Muscle of arm (tissue), 14 donors: ENCODE measurements around the gene SMIM11. TPM values are rescaled to one million over a fixed set of nuclear protein-coding genes. Genes with fewer than 3 reads are reported as not detected.
"Not testable (repeated sequence)": the region's sequence is repeated elsewhere in the genome, so short reads cannot be mapped to it uniquely, and the experiment has no call there.

Experiments used
- DNase-seq: peaks from one replicate; pipeline ENCODE4 v3.0.0-alpha.2; 2013
- long read RNA-seq, 11 donors: transcript quantifications; one replicate each; lab custom pipeline, GENCODE V29; 2026
- polyA plus RNA-seq, 12 donors: library from polyadenylated mRNA; unstranded; fragments of 120-200 nt; gene quantifications; one replicate each; pipeline ENCODE4 v1.2.1, GENCODE V29; 2013; ENCODE audit not compliant: insufficient read length in 12 of 12

SMIM11 gene, protein sequence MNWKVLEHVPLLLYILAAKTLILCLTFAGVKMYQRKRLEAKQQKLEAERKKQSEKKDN
- polyA plus RNA-seq: 10 to 100 TPM in 3 of 12 donors, 1 to 10 TPM in 5, under 1 TPM in 2, not detected in 2; 0.89 to 17.7 (median 6.9) TPM
- long read RNA-seq, donor 1, transcript SMIM11A-201 (4 exons, 850 nt): major isoform, 17 of 31 reads
- long read RNA-seq, donor 1, partial matches to known transcripts: 14 of 31 reads
- long read RNA-seq, donor 1, other reads (novel, unspliced or antisense): 0 of 31 reads
- long read RNA-seq, donor 2, partial matches to known transcripts: 0 of 8 reads
- long read RNA-seq, donor 2, other reads (novel, unspliced or antisense): 0 of 8 reads
- long read RNA-seq, donor 3, partial matches to known transcripts: 0 of 4 reads
- long read RNA-seq, donor 3, other reads (novel, unspliced or antisense): 0 of 4 reads
- long read RNA-seq, donor 4, partial matches to known transcripts: 0 of 4 reads
- long read RNA-seq, donor 4, other reads (novel, unspliced or antisense): 0 of 4 reads
- long read RNA-seq, donor 5, transcript SMIM11A-201 (4 exons, 850 nt): major isoform, 6 of 48 reads
- long read RNA-seq, donor 5, partial matches to known transcripts: 40 of 48 reads
- long read RNA-seq, donor 5, other reads (novel, unspliced or antisense): 0 of 48 reads
- long read RNA-seq, donor 6, partial matches to known transcripts: 18 of 19 reads
- long read RNA-seq, donor 6, other reads (novel, unspliced or antisense): 0 of 19 reads
- long read RNA-seq, donor 7, partial matches to known transcripts: 0 of 4 reads
- long read RNA-seq, donor 7, other reads (novel, unspliced or antisense): 0 of 4 reads
- long read RNA-seq, donor 8, transcript SMIM11A-201 (4 exons, 850 nt): major isoform, 10 of 36 reads
- long read RNA-seq, donor 8, partial matches to known transcripts: 26 of 36 reads
- long read RNA-seq, donor 8, other reads (novel, unspliced or antisense): 0 of 36 reads
- long read RNA-seq, donor 9, partial matches to known transcripts: 0 of 2 reads
- long read RNA-seq, donor 9, other reads (novel, unspliced or antisense): 0 of 2 reads
- long read RNA-seq, donor 10, transcript SMIM11A-201 (4 exons, 850 nt): major isoform, 7 of 21 reads
- long read RNA-seq, donor 10, partial matches to known transcripts: 13 of 21 reads
- long read RNA-seq, donor 10, other reads (novel, unspliced or antisense): 0 of 21 reads
- long read RNA-seq, donor 11, transcript SMIM11A-201 (4 exons, 850 nt): major isoform, 8 of 9 reads
- long read RNA-seq, donor 11, partial matches to known transcripts: 0 of 9 reads
- long read RNA-seq, donor 11, other reads (novel, unspliced or antisense): 0 of 9 reads

DNA sequence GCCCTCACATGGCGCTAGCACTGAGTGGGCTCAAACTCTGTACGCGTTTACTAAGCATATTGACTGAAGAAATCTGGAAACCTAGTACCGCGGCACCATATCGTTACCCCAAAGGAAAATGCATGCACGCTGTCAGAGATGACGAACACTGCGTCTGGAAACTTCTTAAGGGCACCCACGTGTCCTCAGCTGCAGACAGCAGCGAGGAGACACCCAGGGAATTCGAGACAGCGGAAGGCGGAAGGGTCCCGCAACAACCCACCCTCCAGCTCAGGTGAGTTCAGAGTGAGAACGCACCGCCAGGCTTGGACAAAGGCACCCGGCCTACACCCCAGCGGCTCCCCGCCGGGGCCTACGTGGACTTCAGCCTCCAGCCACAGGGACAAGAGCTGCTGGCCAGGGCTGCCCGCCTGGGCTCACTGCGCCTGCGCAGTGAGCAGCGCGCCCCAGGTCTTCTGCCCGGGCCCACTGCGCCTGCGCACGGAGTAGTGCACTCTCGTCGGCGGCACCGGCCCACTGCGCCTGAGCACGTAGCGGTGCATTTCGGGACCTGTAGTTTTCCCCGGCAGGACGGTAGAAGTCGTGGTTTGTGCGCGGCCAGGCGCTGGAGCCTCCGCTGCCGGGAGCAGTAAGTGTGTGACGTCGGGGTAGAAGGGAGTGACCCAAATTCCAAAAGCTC lies at the start of gene SMIM11:
Gene SMIM11 (plus strand): TSS at position 568 of the 679 bp plus-strand sequence. CDS start 3,998 bp downstream, outside the sequence.
- not testable (repeated sequence) for DNase-seq

DNA sequence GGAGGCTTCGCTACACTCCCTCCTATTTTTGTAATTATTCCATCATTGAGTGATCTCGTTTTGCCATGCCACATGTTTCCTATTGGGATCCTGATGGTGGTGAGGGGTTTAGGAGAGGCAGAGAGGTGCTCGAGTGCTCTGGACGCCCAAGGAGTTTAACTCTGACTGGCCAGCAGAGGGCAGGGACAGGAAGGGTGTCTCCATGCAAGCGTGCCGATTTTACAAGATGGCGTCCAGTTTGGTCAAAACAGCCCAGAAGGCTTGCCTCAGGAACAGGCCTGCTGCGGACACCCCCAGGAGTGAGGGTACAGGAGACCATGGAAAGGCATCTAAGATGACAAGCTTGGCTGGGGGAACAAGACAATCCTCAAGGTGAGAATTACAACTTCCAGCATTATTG lies 45.3 kb upstream of the SMIM11 start:
- DNase-seq: no peak

DNA sequence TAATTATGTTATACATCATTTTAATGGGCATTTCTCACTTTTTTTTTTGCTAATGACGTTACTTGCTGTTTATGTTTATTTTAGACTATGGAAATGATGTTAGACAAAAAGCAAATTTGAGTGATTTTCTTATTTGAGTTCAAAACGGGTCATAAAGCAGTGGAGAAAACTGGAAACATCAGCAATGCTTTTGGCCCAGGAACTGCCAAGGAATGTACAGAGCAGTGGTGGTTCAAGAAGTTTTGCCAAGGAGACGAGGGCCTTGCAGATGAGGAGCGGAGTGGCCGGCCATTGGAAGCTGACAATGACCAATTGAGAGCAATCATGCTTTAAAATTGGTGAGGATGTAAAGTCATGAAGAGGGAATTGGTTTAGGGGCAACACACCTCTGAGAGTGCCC lies 43.6 kb upstream of the SMIM11 start:
- DNase-seq: no peak

DNA sequence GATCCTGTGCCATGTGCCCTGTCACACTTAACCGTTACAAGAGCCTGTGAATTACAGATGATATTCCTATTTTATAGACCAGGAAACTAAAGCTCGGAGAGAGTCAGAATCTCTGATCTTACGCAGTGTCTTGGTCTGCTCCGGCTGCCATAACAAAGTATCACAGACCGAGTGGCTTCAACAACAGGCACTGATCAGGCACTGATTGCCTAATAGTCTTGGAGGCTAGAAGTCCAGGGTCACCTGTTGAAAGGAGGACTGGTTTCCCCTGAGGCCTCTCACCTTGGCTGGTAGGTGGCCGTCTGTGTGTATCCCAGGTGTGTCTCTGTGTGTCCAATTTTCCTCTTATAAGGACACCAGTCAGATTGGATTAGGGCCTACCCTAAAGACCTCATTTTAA lies 43.0 kb upstream of the SMIM11 start:
- no peak for DNase-seq

DNA sequence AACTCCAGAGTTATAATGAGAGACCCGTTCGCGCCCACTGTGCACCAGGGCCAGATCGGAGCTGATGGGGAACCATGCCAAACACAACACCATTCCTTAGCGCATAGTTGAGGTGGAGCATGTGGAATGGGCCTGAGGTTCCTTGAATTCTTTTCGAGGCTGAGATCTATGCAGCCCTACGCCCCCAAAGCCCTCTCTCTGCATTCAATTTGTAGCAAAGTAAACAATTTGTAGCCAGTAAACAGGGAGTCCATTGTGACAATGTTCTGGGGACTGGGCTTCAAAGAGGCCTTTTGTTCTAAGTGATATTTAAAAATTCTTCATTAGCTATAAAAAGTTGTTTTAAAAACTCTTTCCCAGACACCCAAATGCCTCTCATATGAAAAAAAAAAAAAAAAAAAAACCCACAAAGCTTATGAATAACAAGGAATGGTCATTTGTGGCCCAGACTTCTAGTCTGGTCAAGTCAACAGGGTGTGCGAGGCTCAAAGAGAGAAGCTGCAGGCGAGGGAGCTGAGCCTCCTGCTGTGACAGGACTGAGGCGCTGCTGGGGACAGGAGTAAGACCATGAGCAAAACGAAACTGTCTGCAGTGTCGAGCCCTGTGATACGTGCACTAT lies 42.1 kb upstream of the SMIM11 start:
- DNase-seq: no peak

DNA sequence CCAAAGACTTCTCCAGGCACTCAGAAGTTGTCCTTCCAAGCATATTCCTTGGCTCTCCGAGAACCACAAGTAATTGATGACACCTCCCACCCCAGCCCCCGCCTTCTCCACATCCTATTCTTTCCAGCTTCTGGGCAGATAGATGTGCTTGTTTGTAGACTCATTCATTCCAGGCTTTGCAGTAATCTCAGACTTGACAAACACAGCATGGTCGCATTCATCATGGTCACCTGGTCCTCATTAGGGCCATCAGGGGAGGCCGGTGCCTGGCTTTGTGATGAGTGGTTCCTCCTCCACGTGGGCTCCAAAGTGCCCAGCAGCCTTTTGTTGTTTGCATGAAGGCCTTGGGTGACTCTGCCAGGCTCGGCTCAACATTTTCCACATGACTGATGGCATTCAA lies 40.0 kb upstream of the SMIM11 start:
- no peak for DNase-seq

DNA sequence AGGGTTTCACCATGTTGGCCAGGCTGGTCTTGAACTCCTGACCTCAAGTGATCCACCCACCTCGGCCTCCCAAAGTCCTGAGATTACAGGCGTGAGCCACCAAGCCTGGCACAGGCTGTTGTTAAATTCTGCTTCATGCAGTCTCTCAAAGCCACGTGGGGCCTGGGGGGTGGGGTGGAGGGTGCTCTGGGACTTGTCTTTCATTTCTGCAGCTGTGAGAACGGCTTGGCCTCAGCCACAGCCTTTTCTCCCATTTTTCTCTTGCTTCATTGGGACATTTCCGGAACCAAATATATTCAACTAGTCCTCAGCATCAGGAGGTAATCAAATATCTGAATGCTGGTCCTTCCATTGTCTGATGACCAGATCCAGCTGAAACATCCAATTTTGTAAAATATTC lies 39.1 kb upstream of the SMIM11 start:
- no peak for DNase-seq

DNA sequence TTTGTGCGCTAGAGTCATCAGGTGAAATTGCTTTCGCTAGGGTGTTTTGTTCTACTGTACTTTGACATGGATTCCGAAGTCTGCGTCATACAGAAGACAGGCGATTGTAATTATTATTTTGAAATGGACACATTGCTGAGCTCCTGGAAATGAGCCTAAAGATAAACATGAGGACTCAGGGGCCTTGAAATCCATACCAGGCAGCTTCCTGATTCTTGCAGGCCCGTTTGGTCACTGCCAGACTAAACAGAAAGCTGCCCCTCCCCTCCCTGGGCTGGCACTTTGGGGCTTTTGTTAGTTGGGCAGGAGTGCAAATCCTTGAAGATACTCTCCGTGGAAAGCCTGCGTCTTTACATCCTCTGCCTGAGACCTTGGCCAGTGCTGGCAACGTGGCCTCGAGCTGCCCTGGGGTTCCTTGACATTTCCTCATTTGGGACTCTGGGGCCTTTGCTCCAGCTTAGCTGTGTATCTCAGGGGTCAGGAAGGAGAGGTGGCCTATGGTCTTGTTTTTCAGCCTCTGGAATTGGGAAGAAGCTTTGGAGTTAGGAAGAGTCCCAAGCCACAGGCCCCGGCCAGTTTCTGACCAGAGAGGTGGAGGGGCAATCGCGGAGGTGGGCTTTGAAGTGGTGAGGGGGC lies 38.4 kb upstream of the SMIM11 start:
- DNase-seq: no peak

DNA sequence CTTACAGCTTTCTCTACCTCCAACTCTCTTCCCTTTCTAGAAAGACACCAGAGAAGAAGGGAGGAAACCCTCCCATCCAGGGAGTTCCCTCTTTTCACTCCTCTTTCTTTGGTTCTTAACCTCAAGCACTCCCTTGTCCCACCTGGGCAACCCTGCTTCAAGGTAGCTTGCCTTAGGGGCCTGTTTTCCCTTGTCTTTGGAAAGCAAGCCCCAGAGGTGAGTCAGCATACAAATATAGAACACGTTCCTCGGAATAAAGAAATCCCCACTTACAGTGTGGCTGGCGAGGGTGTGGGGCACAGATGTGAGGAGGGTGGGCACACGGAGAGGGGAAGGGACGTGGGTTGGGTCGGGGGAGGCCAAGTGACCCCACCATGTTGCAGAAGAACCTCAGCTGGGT lies 37.6 kb upstream of the SMIM11 start:
- no peak for DNase-seq

DNA sequence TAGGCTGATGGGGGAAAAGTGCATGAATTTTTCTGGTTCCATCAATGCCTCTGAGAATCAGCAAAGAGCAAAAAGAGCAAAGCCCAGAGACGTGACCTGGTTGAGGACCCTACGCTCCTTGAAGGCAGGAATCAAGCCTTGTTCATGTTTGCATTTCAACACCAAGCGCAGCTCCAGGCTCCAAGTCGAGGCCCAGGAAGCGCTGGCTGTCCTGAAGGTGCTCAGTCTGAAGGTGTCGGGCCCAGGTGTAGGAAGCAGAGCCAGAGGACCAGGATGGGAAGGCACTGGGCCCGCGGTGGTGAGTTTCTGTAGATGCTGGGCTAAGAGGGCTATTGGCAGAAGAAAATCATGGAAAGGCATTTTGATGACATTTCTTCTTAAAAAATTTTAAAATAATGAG lies 37.1 kb upstream of the SMIM11 start:
- no peak for DNase-seq

DNA sequence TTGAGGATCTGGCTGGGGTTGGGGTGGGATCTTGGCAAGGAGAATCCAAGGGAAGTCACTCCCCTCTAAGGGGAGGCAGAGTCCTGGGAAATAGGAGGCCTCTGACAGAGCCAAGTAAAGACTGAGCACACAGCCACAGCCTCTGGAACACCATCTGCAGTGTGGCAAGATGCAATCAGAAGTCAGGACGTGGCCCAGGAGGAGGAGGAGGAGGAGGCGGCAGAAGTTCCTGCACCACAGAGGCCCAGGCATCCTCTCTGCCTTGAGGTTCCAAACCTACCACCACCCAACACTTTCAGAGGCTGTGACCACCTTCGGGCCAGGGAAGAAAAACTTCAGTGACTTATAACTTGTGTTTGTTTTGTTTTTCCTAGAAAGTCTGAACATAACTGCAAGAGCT lies 35.2 kb upstream of the SMIM11 start:
- DNase-seq: no peak

DNA sequence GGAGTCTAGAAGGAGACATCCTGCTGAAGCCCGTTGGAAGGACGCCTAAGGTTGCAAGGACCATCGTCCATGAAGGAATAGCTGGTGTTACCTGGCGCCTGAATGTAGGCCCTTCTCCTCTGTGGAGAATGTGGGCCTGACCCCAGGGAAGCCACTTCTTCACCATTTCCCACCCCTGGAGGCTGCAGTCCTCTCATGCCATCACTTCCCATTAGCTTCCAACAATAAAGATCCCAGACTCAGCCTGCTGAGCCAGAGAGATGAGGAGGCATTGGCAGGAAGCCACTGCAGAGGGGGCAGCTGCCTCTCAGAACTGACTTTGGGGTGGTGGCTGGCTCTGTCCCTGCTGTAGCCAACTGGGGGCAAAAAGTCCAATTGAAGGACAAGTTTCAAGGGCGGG lies 32.8 kb upstream of the SMIM11 start:
- no peak for DNase-seq

DNA sequence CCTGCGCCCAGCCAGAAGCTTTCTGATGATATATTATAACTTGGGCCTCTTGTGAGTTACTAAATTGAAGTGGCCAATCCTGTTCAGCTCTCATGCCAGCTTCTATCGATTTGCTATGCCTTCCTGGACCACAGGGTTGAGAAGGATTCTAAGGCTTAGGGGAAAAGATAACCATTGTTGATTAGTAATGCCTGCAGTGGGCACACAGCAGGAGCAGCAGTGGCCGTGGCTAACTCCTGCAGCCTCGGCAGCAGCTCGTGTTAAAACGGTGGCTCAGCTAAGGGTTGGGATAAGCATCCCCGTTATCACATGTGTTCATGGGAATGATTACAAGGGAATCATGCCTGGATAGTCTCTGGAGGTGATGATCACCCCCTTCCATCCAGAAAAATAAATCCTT lies 32.0 kb upstream of the SMIM11 start:
- peak; percentile 45 for DNase-seq

DNA sequence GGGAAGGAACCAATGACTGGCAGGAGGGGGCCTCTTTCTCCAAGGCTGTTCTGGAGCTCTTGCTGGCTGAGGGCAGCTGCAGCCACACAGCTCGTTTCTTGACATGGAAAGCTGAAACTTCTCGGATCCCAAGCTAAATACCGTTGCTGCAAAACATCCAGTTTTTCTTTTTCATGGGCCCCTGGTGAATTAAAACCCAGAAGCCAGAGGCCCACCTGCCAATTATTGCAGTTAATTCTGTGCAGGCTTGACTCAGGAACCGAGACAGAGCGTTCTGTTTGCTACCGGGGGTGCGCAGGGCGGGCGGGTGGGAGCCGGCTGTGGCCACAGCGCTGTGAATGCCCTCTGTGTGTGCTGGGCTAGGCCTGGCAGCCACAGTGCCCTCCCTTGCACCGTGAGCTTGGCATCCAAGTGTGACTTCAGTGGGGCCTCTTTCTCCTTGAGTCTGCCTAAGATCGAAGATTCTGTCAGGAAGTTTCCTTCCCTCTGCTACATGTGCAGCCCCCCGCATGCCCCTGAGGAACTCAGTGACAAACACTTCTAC lies 31.4 kb upstream of the SMIM11 start:
- DNase-seq: peak; percentile 47

DNA sequence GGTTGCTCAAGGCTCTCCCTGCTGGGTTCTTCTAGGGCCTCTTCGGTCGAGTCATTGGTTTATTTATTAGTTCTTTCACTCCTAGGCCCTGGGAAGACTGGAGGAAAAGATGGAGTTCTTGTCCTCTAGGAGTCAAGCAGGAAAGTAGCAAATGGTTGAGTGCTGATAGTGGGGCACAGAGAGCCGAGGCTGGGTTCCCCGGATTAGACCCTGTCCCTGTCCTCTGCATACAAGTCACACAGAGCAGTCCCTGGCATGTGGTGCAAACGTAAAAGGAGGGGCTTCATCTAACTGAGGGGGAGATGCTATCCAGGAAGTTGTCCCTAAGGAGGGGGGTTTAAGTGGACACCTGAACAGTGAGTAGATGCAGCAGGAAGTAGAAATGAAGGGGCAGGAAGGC lies 30.7 kb upstream of the SMIM11 start:
- no peak for DNase-seq

DNA sequence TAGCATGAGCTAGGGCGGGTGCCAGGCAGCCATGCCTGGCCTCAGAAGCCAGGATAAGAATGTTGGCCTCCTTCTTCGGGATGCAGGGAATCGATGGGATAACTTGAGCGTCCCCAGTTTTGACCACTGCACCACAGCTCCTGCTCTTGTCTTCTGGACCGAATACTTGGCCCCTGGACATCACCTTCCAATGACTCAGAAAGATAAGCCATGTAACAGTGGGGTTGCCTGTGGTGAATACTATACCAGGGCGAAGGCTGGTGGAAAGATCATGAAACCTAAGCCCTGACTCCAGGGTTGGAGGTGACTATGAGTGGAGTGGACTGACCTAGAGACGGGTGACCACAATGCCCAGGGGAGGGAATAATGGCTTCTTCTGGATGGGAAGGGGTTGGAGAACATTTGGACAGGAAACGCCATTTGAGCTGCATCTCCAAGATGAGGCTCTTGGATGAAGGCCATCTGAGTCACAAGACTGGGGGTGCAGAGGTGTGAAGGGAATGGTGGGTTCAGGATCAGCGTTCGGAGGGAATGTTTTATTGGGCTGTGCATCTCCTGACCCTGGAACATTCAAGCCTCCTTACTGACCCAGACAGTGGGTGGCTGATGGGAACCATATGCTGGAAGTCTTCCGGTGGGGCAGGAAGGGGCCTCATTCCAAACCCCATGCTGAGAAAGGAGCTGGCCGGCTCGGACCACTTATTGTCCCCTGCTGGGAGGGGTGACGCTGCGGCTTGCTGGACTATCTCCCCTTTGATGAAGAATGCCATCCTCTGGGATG lies 30.0 kb upstream of the SMIM11 start:
- DNase-seq: no peak

DNA sequence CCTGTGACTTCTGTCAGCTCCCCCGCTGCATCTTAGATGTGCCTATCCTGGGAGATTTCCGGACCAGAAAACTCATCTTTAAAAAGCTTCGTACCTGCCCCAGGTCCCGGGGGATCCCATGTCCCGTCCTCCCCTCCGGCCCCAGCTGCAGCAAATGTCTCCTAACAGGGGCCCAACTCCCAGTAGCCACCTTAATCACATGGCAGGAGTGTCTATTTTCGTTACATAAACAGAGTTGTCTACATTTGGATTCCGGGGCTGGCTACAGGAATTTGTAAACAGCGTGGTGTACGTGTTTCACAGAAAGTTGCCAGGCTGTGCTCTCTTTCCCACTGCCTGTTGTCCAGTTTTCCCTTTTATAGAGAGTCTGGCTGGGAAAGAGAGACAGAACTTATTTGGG lies 29.4 kb upstream of the SMIM11 start:
- no peak for DNase-seq

DNA sequence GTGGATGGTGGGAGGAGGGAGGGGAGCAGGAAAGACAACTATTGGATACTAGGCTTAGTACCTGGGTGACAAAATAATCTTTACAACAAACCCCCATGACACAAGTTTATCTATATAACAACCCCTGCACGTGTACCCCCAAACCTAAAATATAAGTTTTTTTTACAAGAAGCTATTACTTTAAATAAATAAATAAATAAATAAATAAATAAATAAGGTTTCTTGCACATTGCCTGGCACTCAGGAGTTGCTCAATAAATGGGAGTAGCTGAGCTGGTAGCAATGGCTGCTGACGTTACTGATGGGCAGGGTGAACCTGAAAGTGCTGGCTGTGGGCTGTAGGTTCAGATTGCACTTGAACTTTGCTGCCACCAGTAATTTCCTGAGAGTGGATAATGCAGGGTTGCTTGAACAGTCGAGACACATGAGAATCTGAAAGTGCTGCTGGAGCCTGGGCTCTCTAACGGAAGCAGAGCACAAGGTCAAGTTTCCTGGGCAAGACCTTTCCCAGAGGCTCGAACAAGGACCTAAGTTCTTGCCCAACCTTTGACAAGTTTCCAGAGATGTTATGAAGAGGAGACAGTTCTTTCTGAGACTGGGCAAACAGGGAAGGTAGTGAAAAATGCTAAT lies 26.3 kb upstream of the SMIM11 start:
- no peak for DNase-seq

DNA sequence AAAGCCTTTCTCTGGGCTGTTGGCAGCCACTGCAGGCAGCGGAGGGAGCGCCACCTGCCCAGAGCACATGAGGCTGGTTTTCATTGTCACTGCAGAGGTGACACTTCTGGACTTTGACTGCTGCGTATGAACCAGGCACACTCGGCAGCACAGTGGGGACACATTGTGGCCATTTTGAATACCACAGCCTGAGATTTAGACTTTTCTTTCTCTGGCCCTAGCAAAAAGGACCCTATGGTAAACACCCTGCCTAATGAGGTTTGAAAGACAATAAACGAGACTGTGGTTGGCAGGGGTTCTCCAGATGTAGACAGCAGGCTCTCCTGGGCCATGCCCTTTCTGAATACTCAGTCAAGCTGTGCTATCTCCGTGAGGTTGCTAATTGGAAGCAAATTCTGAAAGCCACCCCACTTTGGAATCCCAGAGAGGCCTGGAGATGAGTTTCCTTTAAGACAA lies 23.5 kb upstream of the SMIM11 start:
- peak; percentile 61 for DNase-seq
